NCI-H187 treated with DMSO at 0.1 percent for 48 hours (cell line): Measurements from ENCODE around the gene CDPF1.
"Not testable (repeated sequence)": the region's sequence is repeated elsewhere in the genome, so short reads cannot be mapped to it uniquely, and the experiment has no call there.

ENCODE experiments used
- DNase-seq: peaks from one replicate; lab custom pipeline; 2025; lab: John Stamatoyannopoulos, UW

CDPF1 gene

DNA sequence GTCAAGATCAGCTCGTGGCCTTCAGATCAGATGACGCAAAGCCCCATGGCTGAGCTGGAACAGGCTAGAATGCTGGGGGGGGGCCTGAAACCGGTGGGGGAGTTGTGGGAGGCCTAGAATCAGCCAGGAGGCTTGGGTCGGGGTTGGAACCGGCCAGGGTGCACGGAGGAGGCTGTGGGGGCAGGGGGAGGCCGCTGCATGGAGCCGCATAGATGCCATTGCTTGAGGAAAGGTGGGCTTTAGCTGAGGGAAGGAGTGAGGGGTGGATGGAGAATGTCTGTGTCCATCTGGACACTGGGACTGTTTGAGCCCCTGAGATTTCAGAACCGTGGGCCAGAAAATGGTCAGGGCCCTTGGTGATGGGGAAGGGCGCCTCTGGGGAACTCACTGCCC, 25.2 kb downstream of the CDPF1 start:
- DNase-seq, result no peak

DNA sequence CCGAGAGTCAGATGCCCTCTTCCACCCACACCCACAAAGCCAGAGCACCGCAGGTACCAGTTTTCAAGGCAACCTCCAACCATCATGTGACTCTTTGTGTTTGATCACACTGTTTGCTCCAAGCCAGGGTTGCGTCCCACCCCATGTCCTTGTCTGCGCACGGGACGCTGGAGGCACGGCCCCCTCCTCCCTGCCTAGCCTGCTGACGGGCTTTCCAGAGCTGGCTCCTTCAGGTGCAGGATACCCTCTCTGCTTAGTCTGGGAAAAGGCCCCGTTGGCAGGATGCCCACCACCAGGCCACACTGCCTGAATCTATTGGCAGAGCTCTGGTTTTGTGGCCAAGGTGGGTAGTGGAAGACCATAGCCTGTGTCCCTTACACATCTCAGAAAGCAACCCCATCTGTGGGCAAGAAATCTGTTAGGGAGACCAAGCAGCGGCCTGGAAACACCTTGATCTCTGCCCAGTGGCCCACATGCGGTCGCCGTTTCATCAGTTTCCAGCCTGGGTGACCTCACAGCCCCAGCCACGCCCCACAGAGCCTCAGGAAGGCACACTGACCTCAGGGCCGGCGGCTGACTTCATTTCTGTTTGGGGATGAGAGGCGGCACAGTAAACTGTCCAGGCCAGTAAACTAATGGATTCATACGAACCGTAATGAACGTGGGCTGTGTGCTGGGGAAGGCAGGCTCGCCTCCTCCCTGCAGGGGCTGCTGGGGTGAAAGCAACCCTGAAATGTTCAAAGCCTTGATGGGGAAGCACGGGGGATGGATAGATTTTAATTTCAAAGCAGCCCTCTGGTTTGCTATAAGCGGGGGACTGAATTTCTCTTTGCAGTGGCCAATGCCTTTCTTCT, 25.8 kb downstream of the CDPF1 start:
- no peak for DNase-seq

DNA sequence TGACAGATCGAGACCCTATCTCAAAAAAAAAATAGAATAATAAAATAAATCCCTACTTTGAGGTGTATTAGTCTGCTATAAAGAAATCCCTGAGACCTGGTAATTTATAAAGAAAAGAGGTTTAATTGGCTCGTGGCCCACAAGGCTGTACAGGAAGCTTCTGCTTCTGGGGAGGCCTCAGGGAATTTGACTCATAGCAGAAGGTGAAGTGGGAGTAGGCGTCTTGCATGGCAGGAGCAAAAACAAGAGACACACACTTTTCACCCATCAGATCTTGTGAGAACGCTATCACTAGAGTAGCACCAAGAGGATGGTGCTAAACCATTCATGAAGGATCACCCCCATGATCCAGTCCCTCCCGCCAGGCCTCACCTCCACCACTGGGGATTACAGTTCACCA, 29.2 kb downstream of the CDPF1 start:
- DNase-seq, result no peak

DNA sequence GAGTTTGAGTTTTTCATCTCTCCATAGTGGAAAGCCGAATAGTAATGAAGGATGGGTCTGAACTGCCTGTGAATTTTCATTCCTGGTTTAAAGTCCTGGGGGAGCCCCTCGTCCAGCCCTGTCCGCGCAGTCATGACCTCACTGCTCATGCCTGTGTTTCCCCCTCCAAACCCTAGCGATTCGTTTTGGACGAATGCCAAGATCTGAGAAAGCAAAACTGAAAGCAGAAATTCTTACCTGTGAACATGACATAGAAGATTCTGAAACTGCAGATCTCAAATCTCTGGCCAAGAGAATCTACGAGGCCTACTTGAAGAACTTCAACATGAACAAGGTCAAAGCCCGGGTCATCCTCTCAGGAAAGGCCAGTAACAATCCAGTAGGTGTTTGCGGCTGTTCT, 30.5 kb downstream of the CDPF1 start:
- DNase-seq, result no peak

DNA sequence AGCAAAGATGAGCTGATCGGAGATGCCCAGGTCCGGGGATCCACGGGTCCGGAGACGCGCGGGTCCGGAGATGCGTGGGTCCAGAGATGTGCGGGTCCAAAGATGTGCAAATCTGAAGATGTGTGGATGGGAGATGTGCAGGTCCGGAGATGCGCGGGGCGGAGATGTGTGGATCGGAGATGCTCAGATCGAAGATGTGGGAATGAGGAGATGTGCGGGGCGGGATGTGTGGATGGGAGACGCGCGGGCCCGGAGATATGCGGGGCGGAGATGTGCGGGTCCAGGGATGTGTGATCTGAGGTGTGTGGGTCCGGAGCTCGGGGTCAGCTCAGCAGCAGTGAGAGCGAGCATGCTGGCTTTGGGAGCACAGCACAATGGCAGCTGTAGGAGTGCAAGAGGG, 35.5 kb downstream of the CDPF1 start:
- DNase-seq, result no peak

DNA sequence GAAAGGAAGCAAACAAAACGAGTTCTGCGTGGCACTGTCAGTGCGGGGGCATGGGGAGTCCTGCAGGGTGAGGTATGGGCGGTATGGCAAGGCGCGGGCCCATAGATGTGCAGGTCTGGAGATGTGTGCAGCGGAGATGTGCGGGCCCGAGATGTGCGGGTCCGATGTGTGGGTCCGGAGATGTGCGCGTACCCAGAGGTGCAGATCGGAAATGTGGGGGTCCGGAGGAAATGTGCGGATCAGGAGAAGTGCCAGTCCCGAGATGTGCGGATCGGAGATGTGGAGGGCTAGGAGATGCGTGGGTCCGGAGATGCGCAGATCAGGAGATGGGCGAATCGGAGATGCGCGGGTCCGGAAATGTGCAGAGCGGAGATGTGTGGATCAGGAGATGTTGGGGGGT, 35.9 kb downstream of the CDPF1 start:
- DNase-seq, result no peak

DNA sequence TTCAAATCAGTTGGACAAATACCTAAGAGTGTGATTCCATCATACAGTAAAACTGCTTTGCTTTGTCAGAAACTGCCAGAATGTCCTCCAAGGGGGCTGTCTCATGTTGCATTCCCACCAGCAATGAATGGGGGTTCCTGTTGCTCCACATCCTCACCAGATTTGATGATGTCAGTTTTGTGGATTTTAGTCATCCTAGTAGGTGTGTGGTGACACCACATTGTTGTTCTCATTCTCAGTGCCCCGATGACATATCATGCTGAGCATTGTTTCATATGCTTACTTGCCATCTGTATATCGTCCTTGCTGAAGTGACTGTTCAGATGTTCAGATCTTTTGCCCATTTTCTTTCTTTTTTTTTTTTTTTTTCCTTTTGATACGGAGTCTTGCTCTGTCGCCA, 37.0 kb downstream of the CDPF1 start:
- no peak for DNase-seq

DNA sequence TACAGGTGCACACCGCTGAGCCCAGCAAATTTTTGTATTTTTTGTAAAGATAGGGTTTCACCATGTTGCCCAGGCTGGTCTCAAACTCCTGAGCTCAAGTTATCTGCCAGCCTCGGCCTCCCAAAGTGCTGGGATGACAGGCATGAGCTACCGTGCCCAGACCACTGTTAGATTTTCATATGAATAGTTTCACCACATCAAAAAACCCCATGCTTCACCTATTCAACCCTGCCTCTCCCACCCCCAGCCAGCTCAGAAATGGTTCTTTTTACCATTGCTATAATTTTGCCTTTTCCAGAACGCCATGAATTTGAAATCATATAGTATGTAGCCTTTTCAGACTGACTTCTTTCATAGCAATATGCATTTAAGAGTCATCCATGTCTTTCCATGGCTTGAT, 37.9 kb downstream of the CDPF1 start:
- no peak for DNase-seq

DNA sequence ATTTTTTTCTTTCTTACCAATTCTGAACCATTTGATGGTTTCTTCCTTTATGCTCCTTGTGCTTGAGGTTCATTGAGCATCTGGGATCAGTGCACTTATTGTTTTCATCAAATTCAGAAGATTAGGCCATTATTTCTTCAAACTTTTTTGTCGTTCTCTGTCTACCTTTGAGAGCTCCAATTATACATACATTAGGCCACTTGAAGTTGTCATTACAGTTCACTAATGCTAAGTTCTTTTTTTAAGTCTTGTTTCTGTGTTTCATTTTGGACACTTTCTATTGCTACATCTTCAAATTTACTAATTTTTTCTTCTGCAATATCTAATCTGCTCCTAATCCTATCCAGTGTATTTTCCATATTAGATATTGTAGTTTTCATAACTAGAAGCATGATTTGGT, 40.8 kb downstream of the CDPF1 start:
- no peak for DNase-seq

DNA sequence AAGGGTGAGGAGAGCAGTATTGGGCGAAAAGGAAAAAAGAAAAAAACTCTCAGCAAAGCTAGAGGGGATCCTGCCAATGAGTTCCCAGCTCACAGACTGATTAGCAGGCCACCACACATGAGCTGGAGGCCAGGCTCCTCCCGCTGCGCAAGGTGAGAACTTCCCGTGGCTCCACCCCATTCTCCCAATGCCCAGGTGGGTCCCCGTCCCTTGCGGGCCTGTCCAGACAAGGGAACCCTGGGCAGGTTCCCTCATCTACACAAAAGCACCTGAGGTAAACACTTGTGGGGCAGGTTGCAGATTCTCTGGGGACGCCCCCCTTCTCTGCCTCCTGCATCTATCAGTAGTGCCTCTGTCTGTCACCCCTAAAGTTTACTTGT, 46.5 kb downstream of the CDPF1 start:
- no peak for DNase-seq

DNA sequence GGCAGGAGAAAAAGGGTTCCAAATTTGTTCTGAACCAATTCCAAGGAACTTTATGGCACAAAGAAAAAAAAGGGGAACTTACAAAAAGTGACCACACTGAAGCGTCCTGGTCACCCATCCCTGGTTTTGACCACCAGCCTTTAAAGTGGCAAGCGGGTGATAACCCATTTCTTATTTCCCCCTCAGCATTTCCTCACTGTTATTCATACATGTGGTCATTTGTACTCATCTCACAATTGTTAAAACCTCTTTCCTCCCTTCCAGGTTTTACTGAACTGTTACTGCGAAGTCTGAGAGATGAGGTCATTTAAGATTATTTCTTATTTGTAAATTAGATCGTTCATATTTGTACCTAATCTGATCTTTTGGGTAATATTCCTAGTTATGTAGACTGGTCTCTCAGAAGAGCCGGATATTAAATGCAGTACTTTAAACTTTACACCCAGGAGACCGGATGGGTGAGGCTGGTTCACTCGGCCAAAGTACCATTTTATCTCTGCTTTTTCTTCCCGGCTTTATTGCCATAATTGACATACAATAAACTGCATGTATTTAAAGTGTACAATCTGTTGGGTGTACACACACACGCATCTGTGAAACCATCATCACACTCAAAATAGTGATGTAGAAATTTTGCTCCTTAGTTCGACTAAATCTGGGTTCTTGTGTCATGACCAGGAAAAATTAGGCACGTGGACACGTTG, 47.0 kb downstream of the CDPF1 start:
- DNase-seq, result no peak

DNA sequence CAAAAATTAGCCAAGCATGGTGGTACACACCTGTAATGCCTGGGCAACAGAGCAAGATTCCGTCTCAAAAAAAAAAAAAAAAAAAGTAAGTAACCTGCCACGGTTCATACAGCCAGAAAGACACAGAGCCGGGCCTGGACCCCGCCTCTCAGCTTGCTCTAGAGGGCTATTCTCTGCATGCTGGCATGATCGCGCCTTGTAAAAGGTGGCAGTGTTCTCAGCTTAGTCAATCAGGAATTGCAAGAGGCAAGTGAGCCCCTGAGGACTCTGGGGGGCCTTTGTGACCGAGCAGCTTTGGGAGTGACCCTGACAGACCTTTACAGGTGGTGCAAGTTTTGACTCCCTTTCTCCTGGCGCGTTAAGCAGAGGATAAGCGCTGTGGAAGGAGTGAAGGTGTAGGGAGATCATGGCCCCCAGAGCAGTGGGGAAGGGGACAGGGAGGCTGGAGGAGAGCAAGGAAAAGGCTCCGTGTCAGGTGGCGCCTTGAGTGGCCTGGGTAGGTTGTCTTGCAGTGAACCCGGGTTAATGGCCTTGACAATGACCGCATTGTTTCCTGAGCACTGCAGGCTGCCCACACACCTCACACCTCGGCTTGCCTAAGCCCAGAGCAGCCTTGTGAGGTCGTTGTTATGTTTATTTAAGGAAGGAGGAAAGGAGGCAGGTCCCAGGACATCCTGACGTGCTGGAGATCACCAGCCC, 48.9 kb downstream of the CDPF1 start:
- DNase-seq, result no peak

DNA sequence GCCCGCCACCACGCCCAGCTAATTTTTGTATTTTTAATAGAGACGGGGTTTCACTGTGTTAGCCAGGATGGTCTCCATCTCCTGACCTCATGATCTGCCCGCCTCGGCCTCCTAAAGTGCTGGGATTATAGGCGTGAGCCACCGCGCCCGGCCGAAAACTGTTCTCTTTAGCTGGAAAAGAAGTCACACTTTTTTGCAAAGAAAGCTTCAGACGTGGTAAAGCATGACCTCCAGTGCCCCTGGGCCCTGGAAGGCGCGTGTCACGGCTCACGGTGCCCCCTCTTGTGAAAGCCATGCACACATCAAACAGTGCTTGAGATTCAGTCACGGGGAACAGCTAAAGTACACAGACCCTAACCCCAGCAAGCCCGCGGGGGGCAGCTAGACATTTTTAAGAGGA, 51.3 kb downstream of the CDPF1 start:
- not testable (repeated sequence) for DNase-seq

DNA sequence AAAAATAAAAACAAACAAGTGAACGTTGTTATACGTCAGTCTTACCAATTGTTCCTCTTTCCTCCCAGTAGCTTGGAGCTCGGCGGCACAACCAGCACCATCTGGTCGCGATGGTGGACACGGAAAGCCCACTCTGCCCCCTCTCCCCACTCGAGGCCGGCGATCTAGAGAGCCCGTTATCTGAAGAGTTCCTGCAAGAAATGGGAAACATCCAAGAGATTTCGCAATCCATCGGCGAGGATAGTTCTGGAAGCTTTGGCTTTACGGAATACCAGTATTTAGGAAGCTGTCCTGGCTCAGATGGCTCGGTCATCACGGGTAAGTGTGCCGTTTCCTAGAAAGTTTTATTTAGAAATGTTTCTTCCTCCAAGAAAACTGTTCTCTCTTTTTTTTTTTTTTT, 51.8 kb downstream of the CDPF1 start:
- no peak for DNase-seq

DNA sequence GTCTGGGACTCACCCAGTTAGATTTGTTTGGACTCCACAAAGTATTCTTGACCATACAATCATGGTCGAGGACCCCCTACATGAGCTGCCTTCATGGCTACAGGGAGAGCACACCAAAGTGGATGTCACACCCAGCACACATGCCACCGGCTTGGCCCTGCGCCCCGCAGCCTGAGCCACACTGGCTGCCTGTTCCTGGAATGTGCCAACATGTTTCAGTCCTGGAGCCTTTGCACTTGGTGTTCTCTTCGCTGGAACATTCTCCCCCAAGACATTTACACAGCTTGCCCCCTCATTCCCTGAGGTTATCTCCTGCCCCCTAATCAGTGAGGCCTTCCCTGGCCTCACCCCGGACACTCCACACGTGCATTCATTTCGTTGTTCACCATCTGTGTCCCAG, 53.8 kb downstream of the CDPF1 start:
- no peak for DNase-seq

DNA sequence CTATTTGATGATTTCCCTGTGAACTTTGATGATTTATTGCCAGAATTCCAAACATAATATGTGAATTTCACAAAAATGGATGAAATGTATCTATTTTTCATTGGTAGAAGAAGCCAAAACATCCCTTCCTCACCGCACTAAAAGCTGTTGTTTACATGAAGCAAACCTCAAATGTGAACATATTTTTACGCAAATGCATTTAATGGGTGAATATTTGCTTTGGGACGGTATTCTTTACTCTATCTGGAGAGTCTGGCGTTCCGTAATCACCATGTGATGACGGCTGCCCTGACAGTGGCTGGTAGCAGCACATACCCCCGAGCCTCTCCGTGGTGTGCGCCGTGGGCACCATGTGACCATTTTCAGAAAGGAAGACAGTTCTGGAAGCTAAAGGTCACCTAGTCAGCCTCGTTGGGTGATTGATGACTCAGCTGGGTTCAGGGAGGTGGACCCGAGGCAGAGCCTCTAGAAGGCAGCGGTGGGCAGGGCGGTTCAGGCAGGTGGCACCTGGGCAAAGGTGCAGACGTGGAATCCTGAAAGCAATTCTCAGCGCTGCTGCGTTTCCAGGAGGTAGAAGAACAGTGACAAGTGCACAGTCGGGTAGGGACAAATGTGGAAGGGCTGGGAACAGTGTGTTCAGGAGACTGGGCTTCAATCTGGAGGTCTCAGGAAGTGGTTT, 54.5 kb downstream of the CDPF1 start:
- no peak for DNase-seq
